CD4-positive, alpha-beta T cell treated with Interferon gamma for 1 hour (primary cell): Measurements from ENCODE around the gene PCDH7.

ENCODE experiments used
- DNase-seq: peaks from one replicate; pipeline ENCODE4 v3.0.0-alpha.2; 2020

Gene PCDH7

GRCh38 chr4:30720021-30720660 lies at the start of gene PCDH7:
PCDH7 (plus strand) TSS chr4:30720369; CDS start chr4:30721423, 1,054 bp downstream.
- no peak for DNase-seq

- no peak for DNase-seq
These were observed 48.2 kb upstream of the PCDH7 start for GRCh38 chr4:30671926-30672448.

- DNase-seq, result no peak
These were observed 24.0 kb upstream of the PCDH7 start for GRCh38 chr4:30696191-30696590.

GRCh38 chr4:30714408-30715031 lies 5.6 kb upstream of the PCDH7 start:
- DNase-seq, result no peak

GRCh38 chr4:30716158-30716557 lies 4.0 kb upstream of the PCDH7 start:
- DNase-seq, result no peak

GRCh38 chr4:30716681-30717207 lies 3.4 kb upstream of the PCDH7 start:
- no peak for DNase-seq

GRCh38 chr4:30717208-30718020 lies 2.8 kb upstream of the PCDH7 start:
- DNase-seq, result no peak

GRCh38 chr4:30718021-30718542 lies 2.1 kb upstream of the PCDH7 start:
- DNase-seq, result no peak

- DNase-seq, result no peak
These were observed 1.3 kb upstream of the PCDH7 start for GRCh38 chr4:30718641-30719453.

GRCh38 chr4:30719454-30720020 lies 632 bp upstream of the PCDH7 start:
- no peak for DNase-seq

- no peak for DNase-seq
These were observed 554 bp downstream of the PCDH7 start for GRCh38 chr4:30720661-30721184.

GRCh38 chr4:30721185-30722091 lies 1.3 kb downstream of the PCDH7 start:
- DNase-seq, result no peak

- no peak for DNase-seq
These were observed 1.9 kb downstream of the PCDH7 start for GRCh38 chr4:30722092-30722358.

- no peak for DNase-seq
These were observed 2.4 kb downstream of the PCDH7 start for GRCh38 chr4:30722359-30723200.

- DNase-seq, result no peak
These were observed 3.2 kb downstream of the PCDH7 start for GRCh38 chr4:30723201-30723955.

GRCh38 chr4:30724247-30724646 lies 4.1 kb downstream of the PCDH7 start:
- DNase-seq, result no peak

- no peak for DNase-seq
These were observed 5.4 kb downstream of the PCDH7 start for GRCh38 chr4:30725562-30725961.

GRCh38 chr4:30726090-30726675 lies 6.0 kb downstream of the PCDH7 start:
- DNase-seq, result no peak

GRCh38 chr4:30727409-30727808 lies 7.2 kb downstream of the PCDH7 start:
- DNase-seq, result no peak
